Measurements from ENCODE around the gene IQGAP2.
A peak's percentile ranks its signal among the peaks of the same experiment; 100 is the strongest.
"Not testable (repeated sequence)": the region's sequence is repeated elsewhere in the genome, so short reads cannot be mapped to it uniquely, and the experiment has no call there.

Gene IQGAP2, protein sequence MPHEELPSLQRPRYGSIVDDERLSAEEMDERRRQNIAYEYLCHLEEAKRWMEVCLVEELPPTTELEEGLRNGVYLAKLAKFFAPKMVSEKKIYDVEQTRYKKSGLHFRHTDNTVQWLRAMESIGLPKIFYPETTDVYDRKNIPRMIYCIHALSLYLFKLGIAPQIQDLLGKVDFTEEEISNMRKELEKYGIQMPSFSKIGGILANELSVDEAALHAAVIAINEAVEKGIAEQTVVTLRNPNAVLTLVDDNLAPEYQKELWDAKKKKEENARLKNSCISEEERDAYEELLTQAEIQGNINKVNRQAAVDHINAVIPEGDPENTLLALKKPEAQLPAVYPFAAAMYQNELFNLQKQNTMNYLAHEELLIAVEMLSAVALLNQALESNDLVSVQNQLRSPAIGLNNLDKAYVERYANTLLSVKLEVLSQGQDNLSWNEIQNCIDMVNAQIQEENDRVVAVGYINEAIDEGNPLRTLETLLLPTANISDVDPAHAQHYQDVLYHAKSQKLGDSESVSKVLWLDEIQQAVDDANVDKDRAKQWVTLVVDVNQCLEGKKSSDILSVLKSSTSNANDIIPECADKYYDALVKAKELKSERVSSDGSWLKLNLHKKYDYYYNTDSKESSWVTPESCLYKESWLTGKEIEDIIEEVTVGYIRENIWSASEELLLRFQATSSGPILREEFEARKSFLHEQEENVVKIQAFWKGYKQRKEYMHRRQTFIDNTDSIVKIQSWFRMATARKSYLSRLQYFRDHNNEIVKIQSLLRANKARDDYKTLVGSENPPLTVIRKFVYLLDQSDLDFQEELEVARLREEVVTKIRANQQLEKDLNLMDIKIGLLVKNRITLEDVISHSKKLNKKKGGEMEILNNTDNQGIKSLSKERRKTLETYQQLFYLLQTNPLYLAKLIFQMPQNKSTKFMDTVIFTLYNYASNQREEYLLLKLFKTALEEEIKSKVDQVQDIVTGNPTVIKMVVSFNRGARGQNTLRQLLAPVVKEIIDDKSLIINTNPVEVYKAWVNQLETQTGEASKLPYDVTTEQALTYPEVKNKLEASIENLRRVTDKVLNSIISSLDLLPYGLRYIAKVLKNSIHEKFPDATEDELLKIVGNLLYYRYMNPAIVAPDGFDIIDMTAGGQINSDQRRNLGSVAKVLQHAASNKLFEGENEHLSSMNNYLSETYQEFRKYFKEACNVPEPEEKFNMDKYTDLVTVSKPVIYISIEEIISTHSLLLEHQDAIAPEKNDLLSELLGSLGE (N-terminal part only)

GRCh38 chr5:76402886-76403765 is at the start of gene IQGAP2:
IQGAP2 (plus strand) TSS chr5:76403285; CDS start chr5:76403546, 261 bp downstream.
- DNase-seq (ENCODE audit: low read depth in 2 of 2), result peak; percentile 68 to 73

- DNase-seq (ENCODE audit: low read depth in 2 of 2), result no peak
These were observed 46.2 kb upstream of the IQGAP2 start for GRCh38 chr5:76356887-76357286.

GRCh38 chr5:76363352-76364225 is 39.5 kb upstream of the IQGAP2 start:
- DNase-seq (ENCODE audit: low read depth in 2 of 2), result no peak

GRCh38 chr5:76364226-76364589 is 38.9 kb upstream of the IQGAP2 start:
- DNase-seq (ENCODE audit: low read depth in 2 of 2), result no peak

- no peak for DNase-seq (ENCODE audit: low read depth in 2 of 2)
These were observed 37.5 kb upstream of the IQGAP2 start for GRCh38 chr5:76365561-76365960.

- no peak for DNase-seq (ENCODE audit: low read depth in 2 of 2)
These were observed 36.5 kb upstream of the IQGAP2 start for GRCh38 chr5:76366596-76366995.

DNA sequence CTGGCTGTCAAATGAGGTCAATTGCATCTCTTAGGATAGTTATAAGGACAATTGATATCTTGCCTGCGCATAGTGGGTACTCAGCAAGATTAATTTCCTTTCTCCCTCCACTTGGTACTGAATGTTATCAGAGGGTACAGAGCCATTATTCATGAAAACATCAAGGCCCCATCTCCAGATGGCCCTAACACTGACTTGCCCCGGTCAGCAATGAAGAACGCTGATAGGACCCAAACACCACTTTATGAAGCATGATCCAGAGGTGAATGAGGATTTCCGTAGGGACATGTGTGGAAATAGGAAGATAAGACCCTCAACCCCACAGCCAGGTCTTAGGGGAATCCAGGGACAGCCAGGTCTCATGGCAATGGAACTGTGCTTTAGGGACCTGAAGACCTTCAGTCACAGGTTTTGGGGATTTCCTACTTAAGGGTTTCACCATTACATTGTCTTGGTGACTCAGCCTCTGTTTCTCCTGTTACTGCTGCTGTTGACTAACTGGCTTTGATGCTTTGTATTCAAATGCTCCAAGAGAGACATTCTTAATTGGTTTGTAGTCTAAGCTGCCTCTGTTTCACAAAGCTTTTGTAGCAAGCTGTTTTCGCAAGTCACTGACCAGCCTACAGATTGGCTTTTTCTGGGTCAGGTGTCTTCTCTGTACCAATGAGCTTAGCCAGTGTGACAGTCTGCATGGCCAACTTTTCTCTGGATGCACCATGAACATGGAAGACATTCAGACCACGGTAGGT is 35.3 kb upstream of the IQGAP2 start:
- DNase-seq (ENCODE audit: low read depth in 2 of 2), result peak in 1 of 2 donors; percentile 8

DNA sequence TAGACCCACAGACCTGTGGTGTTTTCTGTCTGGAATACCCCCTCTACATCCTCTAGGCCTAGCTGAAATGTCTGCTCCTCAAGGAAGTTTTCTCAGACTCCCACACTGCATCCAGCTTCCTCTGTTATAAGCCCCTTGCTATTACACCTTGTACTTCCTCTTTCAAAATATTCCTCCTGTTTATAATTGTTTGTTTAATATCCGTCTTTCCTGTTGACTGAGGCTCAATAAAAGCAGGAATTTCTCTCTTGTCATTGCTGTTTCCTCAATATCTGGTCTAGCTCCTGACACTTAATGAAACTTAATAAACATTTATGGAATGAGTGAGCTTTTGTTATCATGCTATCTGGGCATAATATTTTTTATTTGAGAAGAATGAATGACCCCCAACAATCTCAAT is 34.1 kb upstream of the IQGAP2 start:
- no peak for DNase-seq (ENCODE audit: low read depth in 2 of 2)

- not testable (repeated sequence) for DNase-seq (ENCODE audit: low read depth in 2 of 2)
These were observed 33.4 kb upstream of the IQGAP2 start for GRCh38 chr5:76369668-76370067.

- no peak for DNase-seq (ENCODE audit: low read depth in 2 of 2)
These were observed 31.1 kb upstream of the IQGAP2 start for GRCh38 chr5:76371960-76372322.

DNA sequence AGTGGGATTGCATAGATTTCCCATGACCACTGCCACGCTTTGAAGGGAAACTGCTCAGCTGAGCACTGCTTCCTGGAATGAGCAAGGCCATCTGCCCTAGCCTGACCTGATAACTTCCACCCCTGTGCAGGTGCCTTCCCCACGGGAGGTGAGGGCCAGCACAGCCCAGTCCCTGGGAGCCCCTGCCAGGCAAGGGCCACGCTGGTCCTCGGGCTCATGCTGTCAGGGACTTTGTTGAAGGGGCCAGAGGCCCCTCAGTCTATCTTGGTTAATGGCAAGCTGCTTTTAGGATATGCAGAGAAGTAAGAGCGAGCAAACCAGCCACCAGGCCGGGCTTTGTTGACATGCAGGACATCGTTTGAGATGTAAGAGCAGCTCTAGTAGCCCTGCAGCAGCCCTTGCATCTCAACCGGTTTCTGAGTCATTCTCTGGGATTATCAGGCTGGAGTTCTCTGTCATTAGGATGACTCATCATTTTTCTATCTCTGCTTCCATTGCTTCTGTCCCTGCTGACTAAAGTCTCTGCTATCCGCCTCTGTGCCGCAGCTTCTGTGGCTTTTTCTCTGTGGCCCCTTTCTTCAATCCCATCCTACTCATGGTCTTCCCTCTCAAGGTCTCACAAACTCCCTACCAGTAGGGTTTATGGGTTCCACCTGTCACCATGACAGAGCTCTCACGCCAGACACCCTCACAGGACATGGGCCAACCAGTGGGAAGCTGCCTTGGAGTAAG is 30.6 kb upstream of the IQGAP2 start:
- DNase-seq (ENCODE audit: low read depth in 2 of 2), result no peak

- DNase-seq (ENCODE audit: low read depth in 2 of 2), result no peak
These were observed 26.8 kb upstream of the IQGAP2 start for GRCh38 chr5:76376148-76376865.

GRCh38 chr5:76376866-76377230 is 26.2 kb upstream of the IQGAP2 start:
- no peak for DNase-seq (ENCODE audit: low read depth in 2 of 2)

DNA sequence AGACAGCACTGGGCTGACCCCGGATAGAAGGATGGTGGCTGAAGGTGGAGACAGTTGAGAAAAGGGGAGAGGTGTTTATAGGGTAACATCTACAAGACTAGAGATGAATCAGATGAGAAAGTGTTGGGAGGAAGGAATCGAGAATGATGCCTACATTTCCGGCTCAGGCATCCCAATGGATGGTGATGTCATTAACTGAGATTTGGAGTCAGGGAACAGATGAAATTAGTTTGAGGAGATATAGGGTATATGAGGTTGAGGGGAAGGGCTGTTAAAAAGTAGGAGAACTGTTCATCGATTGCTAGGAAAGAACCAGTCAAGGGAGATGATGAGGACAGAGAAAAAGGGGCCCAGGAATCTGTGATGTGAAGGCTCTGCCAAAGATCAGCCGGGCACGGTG is 24.7 kb upstream of the IQGAP2 start:
- no peak for DNase-seq (ENCODE audit: low read depth in 2 of 2)

DNA sequence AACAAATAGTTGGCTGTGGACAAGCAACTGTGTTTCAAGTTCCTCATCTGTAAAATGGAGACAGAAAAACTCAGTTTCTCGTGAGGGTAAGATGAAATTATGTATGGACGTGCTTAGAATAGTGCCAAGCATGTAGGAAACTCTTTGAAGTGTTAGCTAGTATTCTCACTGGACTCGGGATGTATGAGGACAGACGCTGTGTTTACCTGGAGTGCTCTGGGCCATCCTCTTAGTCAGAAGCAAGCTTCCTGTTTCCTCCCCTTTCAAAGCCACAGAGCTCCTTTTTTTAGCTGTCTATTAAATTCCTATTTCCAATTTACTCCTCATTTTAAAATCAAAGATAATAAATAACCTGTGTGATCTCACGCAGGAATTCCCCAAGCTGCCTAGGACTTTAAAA is 23.8 kb upstream of the IQGAP2 start:
- DNase-seq (ENCODE audit: low read depth in 2 of 2), result no peak

DNA sequence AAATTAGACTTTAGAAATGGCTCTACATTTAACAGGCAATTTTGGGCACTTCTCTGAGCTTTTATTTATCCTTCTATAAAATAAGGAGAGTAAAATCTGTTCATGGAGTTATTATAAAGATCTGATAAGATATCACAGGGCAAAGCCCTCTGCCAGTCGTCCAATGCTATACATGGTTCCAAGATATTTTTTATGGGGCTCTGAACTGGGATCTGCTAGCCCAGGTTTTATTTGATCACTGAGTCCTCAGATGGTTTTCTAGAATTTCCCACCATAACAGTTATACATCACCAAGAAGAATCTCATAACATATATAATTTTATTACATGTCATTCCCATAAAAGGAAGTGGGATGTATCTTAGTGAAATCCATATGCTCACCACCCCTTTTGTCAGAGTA is 23.2 kb upstream of the IQGAP2 start:
- no peak for DNase-seq (ENCODE audit: low read depth in 2 of 2)

GRCh38 chr5:76380346-76381066 is 22.6 kb upstream of the IQGAP2 start:
- no peak for DNase-seq (ENCODE audit: low read depth in 2 of 2)

All from stimulated activated CD4-positive, alpha-beta T cell treated with anti-CD3 and anti-CD28 coated beads, Interleukin-1b, Interleukin-23, amount 100 ng/mL, for 4 hours (primary cell).